GM19467 (cell line): ENCODE results near the gene PTTG1IP.

ENCODE experiments used
- ATAC-seq: cut with Tn5 transposase; IDR thresholded peaks from one replicate; pipeline ENCODE4 v1.9.1; 2021; ENCODE audit warnings: mild to moderate bottlenecking, moderate library complexity; ENCODE audit not compliant: unreplicated experiment

PTTG1IP gene

DNA sequence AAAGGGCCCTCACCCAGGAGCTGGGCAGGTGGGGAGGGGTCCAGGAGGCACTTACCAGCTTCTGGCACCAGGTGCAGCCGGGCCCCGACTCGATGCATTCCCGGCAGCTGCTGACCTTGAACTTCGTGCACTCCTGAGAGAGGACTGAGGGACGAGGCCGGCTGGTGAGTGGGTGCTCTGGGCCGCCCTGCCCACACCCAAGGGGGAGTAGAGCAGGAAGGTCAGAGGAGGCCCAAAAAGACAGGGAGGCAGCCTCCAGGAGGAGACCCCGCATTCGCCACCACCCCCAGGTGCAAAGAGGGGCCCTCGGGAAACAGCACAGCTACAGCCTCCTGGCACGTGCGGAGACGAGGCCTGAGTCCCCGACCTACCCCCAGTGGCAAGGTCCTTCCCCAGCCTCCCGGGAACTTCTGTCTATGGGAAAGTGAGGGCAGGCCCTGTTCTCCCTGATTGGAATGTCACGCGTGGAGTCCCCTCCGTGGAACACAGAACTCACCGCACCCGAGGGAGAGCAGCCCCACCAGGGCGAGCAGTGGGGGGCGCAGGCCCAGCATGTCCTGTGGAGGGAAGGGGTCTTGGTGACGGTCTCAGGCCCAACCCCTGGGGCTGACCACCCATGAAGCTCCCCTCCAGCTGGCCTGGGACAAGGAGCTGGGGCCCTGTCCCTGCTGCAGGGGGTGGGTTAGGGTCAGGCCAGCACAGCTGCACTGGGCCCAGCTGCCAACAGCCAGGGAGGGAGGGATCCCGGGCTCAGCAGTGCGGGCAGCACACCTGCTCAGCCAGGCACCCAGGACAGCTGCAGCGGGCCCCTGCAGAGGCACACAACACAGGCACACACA is 37.0 kb upstream of the PTTG1IP start:
- ATAC-seq, result no peak

DNA sequence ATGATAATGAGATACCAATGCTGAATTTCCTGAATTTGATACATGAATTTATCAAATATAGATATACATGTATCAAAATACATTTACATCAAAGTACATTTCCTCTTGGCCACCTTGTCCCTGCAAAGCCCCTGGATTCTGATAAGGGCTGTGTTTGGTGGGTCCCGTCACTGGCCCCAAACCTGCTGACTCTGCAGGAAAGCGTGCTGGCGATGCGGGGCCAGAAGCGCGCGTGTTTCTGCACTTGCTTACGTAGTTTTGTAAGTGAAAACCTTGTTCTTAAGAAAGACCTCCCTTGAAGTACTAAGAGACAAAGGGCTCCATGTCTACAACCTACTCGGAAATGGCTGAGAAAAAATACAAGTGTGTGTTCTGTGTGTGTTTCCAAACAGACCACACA is 36.2 kb upstream of the PTTG1IP start:
- ATAC-seq, result no peak

DNA sequence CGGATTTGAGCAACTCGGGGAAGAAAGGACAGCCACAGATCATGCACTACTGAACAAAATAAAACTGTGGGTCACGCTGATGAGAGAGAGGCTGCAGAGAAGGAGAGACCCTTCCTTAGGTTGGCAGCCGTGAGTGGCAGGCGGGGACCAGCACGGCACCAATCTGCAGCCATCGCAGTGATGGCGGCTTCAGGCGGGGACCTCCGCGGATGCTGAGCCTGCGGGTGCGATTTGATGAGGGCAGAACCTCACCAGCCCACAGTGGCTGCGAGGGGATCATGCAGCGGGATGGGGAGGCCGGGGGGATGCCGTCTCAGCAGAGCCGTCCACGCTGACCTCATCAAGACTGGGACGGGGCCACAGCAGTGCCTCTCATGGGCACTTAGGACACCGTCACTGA is 35.4 kb upstream of the PTTG1IP start:
- no peak for ATAC-seq

DNA sequence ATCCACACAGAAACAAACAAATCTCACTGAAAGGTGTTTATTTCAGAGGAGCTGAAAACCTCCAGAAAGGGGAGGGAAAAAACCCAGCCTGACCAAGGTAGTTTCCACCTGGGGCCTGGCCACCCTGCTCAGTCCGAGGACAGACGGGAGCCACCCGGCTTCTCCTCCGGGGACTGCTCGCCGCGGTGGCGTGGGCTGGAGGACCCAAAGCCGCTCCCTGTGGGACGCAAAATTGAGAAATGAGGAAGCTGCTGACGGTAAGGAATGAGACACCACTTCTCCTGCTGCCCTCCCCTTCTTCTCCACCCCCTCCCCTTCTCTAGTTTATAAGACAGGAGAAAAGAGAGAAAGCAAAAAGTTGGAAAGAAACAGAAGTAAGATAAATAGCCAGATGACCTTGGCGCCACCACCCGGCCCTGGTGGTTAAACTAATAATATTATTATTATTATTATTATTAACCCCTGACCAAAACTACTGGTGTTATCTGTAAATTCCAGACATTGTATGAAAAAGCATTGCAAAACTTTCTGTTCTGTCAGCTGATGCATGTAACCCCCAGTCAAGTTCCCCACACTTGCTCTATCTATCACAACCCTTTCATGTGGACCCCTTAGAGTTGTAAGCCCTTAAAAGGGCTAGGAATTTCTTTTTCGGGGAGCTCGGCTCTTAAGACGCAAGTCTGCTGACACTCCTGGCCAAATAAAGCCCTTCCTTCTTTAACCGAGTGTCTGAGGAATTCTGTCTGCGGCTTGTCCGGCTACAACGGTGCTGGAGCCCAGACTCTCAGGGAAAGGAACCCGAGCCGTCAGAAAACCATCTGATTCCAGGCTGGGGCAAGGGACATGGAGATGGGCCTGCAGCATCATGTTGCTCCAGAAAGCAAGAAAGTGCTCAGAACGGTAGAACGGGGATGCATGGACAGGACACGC is 34.7 kb upstream of the PTTG1IP start:
- no peak for ATAC-seq

DNA sequence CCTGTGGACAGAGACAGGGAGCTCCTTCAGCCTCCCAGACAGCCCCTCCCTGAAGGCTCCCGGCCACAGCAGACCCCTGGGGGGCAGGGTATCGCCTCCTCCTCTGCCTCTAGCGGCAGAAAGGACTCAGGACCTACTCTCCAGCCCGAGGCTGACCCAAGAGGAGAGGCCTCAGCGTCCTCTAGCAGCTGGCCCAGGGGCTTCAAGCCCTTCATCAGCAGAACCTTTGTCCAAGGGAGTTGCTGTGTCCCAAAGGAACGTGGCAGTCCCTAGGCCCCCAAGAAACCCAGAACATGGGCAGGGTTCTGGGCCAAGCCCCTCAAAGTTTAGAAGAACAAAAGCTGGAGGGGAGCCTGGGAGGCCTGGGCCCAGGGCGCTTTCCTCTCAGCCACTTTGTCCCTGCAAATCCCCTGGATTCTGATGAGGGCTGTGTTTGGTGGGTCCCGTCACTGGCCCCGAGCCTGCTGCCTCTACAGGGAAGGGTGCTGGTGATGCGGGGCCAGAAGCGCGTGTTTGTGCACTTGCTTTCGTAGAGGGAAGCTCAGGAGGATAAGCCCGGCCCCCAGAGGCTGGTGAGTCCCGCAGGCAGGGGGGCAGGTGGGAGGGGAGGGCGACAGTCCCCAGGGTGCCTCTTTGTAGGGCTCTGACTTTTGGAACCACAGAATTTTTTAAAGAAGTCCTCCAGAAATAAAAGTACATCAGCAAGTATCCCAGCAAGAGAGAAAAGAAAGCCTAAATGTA is 33.9 kb upstream of the PTTG1IP start:
- ATAC-seq, result no peak

DNA sequence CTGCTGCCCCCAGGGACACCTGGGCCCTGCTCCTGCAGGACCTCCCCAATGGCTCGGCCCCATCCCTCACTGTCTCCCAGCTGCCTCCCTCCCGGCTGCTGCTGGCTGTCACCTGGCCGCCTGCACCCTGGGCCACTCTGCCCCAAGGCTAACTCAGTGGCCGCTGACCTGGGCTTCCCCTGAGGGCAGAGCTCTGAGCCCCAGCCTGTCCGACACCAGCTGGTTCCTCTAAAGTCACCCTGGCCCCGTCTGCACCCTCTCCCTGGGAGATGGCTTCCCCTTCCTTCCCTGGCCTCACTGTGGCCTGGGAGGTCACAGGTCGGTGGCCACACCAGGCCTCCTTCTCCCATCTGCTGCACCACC is 32.2 kb upstream of the PTTG1IP start:
- ATAC-seq, result no peak

DNA sequence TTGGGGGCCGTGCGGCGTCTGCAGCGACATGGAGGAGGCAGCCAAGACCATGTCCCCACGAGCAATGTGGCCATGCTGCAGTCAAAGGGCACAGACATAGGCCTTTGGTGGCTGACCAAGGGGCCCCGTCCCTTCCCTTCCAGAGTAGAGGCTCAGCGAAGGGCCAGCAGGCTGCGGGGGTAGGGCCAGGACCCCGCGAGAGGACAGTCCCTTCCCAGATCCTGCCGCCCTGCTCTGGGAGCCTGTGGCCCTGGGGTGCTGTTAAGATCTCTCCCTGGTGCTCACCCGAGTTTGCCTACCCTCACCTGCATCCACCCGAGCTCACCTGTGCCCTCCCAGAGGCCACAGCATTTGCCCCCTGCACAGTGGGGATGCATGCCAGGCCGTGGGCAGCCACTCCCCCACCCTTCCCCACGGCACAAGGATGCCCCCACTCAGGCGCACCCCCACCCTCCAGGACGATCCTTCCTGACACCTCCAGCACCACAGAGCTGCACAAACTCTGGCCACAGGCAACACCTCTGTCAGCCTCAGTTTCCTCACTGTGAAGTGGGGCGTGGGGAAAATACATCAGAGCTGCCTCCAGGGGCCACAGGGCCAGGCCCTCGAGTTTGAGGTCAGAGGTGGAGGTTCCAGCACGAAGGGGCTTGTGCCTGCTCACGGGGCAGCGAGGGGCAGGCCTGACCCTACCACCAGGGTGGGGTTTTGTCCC is 31.7 kb upstream of the PTTG1IP start:
- ATAC-seq, result no peak

DNA sequence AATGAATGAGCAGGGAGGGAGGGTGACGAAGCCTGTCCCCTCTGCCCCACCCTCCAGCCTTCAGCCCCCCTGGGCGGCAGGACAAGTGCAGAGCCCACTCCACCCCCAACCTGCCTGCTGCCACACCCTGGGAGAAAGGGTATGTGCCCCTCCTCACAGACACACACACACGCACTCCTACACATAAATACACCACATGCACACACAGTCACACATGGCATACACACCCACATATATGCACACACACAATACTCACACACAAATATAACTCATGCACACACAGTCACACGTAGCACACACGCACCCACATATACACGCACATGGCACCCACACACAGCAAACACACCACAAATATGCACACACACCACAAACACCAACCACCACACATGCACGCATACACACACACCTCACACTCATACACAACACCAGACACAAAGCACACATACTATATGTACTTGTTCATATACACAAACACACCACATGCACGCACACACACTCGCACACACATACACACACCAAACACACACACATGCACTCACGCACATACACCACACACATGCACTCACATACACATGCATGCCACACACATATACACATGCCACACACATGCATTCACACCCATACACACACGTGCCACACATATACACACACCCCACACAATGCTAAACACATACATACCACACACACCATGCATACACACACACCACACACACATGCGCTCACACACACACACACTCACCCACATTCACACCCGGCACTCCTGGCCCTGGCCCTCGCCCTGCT is 30.8 kb upstream of the PTTG1IP start:
- no peak for ATAC-seq

DNA sequence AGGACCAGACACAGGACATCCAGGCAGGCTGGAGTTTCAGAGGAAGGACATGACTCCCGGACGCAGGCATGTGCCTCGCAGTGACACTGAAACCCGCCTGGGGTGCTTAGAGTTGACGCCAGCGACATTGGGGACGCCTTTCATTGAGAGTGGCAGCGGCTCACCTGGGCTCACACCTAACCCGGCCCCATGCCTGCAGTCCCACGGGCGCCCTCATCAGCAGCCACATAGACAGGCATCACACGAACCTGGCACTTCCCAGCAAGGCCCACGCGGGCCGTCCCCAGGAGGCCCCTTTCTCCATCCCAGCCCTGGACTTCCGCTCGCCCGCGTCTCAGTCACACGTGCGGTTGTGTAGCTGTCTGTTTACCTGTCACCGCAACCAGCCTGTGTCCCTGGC is 30.2 kb upstream of the PTTG1IP start:
- ATAC-seq, result no peak

DNA sequence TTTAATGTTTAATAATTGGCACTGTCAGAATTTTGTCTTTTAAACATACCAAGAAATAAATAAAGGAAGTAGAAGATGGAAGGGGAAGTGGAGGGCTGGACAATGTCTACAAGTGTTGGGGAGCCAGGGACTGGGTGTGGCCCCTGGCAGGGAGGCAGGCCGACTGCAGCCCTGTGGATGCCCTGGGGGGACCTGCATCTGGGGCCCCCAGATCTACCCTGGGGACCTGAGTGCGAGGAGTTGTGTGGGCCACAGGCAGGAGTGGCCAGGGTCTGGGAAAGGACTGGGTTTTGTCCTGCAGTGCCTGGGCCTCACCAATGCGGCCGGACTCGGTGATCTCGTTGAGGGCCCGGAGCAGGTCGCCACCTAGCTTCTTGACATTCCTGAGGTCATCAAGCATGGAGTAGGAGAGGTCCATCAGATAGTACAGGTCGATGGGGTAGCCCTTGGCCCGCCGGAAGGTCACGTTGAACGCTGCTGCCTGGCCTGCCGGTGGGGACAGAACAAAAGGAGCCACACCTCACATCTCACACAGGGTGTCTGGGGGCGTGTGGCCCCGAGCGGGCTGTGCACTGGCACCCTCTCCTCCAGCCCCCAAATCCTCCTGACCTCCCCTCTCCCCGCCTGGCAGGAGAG is 29.7 kb upstream of the PTTG1IP start:
- ATAC-seq, result no peak

DNA sequence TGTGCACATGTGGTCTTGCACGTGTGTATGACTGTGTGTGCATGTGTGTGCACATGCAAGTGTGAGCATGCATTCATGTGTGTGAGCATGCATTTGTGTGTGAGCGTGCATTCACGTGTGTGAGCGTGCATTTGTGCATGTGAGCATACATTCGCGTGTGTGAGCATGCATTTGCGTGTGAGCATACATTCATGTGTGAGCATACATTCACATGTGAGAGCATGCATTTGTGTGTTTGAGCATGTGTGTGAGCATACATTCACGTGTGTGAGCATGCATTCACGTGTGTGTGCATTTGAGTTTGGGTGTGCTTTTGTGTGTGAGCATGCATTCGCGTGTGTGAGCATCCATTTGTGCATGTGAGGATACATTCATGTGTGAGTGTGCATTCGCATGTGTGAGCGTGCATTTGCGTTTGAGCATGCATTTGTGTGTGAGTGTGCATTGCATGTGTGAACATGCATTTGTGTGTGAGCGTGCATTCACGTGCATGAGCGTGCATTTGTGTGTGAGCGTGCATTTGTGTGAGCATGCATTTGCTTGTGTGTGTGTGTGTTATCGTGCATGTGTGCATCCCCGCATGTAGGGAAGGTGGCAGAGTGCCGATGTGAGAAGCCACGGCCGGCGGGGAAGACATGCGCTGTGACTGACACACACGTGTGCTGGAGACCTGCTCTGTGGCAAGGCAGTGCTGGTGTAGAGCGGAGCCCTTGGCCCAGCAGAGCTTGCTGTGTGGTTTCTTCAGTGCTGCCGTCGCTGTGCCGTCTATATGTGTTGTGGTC is 29.0 kb upstream of the PTTG1IP start:
- no peak for ATAC-seq

DNA sequence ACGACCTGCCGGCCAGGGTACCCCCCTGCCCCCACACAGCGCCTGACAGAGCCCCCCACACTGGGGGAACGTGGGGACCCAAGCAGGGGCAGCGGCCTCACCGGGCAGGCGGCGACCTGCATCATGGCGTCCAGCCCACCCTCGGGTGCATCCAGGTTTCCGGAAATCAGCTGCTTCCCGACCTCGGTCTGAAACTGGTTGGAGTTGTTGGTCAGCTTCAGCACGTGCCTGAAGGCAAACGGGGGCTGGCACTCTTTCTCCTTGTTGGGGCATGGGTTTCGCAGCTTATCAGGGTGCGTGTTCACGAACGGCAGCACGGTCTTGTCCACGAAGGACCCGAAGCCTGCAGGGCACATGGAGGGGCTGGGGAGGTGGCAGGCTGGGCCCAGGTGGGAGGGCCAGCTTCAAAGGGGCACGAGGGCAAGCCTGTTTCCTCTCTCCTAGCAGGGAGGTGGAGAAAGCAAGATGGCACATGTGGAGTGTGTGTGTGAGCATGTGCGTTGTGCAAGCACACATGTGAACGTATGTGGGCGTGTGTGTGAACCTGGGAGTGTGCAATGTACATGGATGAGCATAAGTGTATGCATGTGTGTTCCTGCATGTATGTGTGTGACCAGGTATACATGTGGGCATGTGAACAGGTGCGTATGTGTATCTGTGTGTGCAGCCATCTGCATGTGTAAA is 28.0 kb upstream of the PTTG1IP start:
- ATAC-seq, result no peak

DNA sequence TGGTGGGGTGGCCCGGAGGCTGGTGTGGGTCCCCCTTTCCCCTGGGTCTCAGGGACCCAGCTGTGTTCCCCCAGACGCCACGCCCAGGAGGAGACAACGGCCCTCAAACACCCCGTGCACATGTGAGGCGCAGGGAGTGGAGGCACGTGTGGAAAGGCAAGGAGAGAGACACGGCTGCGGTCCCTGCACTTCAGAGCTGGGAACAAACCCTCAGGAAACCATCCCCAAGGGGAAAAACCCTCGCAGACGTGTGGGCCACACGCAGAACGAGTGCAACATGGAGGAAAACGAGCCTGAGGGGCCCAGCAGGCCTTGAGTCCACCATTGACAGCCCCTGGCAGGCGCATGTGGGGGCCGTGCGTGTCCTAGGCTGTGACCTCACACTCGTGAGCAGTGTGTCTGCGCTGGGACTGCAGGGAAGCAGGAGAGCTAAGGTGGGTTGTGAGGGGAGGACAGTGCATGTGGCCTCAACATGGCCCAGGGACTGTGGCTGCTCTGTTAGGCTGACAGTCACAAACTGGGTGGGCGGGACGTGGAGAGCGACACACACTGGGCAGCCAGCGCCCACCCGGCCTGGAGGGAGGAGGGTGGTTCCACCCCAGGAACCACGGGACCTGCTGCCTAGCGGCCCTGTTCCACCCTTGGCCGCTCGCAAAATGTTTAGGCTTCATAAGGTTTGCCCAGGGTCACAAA is 27.2 kb upstream of the PTTG1IP start:
- no peak for ATAC-seq

DNA sequence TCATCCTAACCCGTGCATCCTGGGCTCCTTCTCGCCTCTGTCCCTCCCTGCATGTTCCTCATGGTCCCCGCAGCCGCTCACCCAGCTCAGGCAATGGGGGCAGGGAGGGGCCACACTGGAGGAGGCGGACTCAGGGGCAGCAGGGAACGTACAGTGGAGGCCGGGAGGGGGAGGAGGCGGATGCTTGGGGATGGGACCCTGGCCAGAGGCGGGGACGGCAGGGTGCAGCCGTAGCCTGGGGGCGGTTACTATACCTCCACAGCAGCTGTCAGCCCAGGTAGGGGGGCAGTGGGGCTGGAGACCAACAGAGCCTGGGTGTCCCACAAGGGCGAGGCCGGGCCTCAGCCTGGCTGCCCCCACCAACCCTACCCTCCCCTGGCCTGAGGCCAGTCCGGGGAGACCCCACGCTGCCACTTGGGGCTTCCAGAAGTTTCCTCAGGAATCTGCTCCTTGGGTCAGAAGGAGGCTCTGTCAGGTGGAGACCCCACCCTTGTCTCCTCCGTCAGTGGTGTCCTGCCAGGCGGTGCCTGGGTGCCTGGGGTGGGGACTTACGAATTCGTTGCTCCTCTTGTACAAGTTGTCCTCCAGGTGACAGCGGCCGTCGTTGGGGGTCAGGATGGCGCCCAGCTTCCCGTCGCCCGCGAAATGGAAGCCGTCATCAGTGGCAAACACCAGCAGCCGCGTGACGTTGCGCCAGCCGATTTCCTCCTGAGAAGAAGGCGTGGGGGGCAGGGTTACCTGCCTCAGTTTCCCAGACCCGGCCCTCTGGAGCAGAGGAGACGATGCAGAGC is 26.5 kb upstream of the PTTG1IP start:
- no peak for ATAC-seq

DNA sequence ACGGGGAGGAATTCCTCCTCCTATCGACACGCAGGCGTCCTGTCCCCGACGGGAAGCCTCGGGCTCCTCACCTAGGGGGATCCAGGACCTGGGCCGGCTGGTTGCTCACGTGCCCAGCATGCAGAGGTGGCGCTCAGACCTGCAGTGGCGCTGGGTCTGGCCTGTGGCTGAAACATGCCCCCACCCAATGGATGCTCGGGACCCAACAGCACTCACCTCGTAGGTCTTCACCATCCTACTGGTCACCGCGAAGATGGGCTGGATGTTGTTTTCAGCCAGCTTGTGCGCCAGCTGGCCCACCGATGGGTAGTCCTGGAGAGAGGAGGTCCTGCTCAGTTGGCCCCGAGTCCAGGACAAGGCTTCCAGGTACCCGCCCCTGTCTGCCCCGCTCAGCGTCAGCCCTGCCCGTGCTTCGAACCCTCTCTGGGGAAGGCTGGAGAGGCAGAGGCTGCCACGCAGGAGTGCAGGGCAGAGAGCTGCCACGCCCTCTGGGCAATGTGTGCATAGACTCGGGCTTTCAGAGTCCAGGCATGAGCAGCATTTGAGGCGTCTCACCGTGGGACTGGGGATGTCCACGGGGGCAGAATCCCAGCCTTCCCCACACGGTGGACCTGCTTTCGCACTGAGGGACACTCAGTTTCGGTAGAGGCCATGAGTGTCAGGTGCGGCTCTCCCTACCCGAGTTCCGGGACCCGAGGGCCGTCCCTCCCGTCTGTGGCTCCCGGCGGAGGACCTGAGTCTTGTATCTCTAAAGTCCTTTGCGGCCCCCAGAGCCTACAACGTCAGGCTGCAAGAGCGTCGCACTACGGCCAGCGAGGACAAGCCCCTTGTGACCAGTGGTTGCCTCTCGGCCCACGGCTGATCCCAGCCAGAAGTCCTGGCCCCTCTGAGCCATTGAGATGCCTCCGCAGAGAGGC is 25.6 kb upstream of the PTTG1IP start:
- ATAC-seq, result no peak

DNA sequence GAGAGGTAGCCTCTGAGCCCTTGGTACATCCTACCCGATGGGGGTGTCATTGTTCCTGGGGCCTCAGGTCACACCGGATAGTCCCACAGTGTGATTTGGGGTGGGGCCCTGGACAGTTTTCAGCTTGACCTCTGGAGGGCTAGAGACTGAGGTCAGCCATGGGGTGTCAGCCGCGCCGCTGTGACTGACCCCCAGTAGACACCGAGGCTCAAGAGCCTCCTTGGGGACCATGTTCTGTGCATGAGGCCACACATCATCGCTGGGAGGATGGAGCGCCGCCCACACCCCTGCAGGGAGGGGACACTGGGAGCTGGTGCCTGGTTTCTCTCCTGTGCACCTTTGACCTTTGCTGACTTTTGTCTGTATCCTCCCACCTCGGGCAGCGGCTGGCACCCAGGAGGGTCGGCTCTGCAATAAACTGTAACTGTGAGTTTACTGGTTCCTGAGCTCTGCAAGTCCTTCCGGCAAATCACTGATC is 24.6 kb upstream of the PTTG1IP start:
- ATAC-seq, result no peak
